HG03378 (cell line): ENCODE results near the gene KCTD13.
"Not testable (repeated sequence)": the region's sequence is repeated elsewhere in the genome, so short reads cannot be mapped to it uniquely, and the experiment has no call there.

Experiments
- ATAC-seq: cut with Tn5 transposase; IDR thresholded peaks from one replicate; pipeline ENCODE4 v1.9.1; 2021; ENCODE audit warnings: mild to moderate bottlenecking, moderate library complexity; ENCODE audit not compliant: unreplicated experiment

The KCTD13 gene, protein sequence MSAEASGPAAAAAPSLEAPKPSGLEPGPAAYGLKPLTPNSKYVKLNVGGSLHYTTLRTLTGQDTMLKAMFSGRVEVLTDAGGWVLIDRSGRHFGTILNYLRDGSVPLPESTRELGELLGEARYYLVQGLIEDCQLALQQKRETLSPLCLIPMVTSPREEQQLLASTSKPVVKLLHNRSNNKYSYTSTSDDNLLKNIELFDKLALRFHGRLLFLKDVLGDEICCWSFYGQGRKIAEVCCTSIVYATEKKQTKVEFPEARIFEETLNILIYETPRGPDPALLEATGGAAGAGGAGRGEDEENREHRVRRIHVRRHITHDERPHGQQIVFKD

DNA sequence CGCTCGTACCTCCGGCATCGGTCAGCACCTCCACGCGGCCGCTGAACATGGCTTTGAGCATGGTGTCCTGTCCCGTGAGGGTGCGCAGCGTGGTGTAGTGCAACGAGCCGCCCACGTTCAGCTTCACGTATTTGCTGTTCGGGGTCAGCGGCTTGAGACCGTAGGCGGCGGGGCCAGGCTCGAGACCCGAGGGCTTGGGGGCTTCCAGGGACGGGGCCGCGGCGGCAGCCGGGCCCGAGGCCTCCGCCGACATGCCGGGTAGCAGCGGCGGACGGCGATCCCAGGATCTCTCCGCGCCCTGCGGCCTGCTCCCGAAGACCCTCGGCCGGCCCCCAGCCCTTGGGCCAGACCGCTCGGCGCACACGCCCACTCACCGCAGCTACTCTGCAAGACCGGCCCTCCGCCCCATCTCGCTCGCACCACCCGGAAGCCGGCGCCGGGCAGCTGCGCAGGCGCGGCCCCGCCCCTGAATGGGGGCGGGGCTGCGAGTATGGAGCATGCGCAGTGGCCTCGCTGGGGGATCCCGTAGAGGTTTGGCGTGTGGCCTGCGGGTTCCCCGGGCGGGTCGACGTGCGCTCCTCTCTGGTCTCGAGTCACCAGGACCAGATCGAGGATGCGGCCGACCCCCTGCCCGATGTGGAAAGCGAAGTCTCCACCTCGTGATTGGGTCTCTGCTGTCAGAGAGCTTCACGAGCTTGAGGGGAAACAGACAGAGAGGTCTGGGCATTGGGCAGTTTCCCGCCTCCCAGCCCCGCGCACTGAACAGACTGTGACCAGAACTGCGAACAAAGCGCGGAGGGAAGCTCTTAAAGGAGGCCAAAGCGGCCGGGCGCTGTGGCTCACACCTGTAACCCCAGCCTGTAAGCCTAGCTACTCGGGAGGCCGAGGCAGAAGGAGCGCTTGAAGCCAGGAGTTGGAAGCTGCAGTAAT lies at the start of gene KCTD13:
KCTD13 (minus strand) TSS at position 446 of the 930 bp plus-strand sequence; CDS start at position 253, 193 bp downstream.
- peak; percentile 61 for ATAC-seq

DNA sequence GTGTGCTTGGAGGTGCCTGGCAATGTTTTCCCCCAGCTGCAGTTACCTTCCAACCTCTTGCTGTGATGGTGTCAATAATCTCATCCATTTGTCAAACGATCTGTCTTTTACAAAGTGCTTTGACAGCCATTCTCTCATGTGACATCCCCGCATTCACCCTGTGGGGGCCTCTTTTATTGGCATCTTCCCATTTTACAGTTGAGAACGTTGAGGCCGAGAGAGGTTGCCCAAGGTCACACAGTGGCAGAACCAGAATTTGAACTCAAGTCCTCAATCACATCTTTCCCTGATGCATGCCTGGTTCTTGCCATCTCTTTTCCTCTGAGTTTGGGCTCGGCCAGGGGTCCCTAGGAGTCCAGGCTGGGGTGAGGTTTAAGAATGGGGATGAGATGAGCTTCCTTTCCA lies 49.1 kb upstream of the KCTD13 start:
- ATAC-seq = no peak

DNA sequence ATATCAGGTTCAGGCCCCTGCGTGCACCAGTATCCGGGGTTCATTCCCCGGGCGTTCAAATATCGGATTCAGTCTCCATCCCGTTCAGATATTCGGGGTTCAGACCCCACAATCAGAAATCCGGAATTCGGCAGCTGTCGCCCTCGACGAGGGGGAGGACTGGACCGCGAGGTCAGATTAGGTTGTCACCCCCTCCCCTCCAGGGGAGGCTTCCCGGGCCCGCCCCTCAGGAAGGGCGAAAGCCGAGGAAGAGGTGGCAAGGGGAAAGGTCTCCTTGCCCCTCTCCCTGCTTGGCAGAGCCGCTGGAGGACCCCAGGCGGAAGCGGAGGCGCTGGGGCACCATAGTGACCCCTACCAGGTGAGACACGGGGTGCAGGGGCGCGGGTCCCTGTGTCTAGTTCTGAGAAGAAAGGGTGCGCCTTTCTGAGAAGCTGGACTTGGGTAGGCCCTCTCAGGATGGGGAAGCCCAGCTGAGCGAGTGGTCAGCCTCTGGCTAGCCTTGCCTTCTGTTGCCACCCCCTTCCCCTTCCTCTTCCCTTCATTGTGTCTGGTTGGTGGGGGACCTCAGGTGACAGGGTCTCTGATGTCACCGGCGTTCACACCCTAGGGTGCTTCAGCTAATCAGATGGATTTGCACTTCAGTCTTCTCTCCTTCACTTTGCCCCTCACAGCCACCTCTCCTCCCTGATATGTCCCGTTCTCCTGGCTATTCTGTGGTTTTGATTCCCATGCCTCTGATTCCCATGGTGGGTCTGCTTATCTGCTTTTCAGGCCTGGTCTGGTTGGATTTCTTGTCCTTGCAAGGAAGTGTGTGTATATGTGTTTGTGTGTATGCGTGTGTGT lies 48.5 kb upstream of the KCTD13 start:
- ATAC-seq = no peak

DNA sequence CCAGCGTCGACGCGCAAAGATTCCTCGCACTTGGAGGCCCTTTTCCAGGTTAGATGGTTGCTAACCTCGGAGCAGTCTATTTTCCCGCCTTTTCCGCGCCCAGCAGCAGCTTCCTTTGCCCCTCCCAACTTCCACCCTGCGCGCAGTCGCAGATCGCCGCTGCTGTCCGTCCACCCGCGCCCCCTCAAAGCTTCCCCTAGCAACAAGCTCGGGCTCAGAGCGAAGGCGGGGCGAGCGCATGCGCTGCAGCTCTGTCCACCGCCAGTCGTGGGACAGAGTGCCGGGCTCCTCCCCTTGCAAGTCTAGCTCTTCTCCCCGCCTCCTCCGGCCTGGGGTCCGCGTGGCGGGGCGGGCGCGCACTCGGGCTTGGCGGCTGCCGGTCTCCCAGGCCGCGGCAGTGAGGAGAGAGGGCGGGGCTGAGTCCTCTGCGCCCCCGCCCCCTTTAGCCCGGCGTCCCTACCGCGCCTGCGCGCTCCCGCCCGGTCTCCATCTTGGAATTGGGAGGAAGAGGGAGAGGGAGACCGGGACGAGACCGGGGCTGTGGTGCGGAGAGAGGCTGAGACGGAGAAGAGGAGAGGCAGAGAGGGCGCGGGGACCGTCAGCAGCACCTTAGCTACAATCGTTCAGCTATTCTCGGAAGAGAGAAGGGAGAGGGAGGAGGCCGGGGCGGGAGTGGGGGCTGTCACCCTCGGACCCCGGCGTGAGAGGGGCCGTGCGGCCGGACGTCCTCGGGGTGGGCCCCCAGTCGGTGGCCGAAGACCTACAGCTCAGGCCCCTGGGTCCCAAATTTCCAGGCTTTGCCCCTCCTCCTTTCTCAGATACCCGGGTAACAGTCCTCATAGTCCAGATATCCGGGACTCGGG lies 47.6 kb upstream of the KCTD13 start, which contains the start of gene TAOK2:
TAOK2 (plus strand) TSS at position 485 of the 863 bp plus-strand sequence. CDS start 3,905 bp downstream, outside the sequence.
- peak; percentile 76 for ATAC-seq

DNA sequence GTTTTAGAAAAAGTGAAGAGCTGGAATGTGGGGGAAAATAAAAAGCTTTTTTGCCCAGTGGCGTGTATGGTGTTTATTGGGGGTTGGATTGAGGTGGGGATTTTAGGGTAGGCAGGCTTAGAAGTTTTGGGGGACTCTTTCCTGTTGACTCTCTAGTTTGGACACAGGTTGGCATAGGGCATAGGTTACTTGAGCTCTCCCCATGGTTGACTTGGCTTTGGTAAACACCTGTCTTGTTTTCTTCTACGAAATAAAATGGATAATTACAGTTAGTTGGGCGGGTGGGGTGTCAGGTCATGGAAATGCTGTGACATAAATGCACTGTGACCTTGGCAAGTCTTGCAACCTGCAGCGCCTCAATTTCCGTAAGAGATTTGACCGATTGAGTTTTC lies 47.0 kb upstream of the KCTD13 start:
- no peak for ATAC-seq

DNA sequence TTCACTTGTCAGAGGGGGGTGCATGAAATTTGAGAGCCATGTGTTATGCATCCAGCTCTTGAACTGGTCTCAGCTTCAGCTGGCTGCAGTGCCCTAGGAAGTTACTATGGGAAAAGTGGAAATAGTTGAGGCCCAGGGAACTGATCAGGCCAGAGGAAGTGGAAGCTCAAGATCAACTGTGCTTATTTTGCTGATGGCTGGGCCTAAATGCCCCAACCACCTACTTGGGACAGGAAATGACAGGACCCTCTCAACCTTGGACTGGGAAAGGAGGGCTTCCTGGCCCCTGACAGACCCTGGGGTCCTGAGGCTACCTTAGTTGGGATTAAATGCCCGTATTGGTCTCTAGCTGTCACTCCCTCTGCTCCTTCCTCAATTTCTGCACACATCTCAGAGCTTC lies 46.5 kb upstream of the KCTD13 start:
- ATAC-seq = no peak

DNA sequence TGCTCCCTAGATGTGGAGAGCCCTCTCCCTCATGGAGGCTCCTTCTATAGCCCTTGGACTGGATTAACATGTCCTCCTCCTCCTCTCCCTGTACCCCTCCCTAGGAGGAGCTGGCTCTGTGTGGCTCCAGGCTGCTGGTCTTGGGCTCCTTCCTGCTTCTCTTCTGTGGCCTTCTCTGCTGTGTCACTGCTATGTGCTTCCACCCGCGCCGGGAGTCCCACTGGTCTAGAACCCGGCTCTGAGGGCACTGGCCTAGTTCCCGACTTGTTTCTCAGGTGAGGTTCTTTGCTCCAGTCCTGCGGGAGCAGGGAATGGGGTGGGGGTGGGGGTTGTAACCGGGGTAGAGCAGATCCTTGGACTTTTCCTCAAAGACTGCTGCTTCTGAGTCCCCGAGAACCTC lies 45.3 kb upstream of the KCTD13 start:
- no peak for ATAC-seq

DNA sequence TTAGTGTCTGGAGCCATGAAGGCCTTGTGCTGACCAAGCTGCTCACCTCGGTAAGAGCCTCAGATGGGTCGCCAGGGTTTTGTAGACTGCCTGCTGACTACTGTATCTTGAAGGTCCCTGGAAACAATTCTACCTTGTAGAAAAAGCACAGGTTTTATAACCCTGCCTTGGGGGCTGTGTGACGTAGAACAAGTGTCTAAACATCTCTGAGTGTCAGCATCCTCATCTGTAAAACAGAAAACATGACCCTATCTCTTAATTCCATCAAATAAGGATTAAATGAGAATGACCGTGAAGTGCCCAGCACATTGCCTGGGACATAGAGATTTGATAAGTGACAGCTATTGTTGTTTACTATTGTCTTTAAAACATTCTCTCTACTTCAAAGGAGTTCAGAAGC lies 42.2 kb upstream of the KCTD13 start:
- no peak for ATAC-seq

DNA sequence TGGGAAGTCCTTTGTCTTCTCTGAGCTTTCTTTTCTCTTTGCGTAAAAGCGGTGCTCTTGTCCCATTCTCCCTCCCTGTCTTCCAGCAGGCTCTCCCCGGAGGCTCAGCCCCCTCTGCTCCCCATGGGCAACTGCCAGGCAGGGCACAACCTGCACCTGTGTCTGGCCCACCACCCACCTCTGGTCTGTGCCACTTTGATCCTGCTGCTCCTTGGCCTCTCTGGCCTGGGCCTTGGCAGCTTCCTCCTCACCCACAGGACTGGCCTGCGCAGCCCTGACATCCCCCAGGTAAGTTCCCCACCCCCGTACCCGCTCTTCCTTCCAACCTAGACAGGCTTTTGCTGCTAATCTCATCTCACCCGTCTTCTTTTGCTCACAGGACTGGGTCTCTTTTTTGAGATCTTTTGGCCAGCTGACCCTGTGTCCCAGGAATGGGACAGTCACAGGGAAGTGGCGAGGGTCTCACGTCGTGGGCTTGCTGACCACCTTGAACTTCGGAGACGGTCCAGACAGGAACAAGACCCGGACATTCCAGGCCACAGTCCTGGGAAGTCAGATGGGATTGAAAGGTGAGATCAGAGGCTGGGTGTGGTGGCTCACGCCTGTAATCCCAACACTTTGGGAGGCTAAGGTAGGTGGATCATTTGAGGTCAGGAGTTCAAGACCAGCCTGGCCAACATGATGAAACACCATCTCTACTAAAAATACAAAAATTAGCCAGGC lies 37.2 kb upstream of the KCTD13 start:
- ATAC-seq = no peak

DNA sequence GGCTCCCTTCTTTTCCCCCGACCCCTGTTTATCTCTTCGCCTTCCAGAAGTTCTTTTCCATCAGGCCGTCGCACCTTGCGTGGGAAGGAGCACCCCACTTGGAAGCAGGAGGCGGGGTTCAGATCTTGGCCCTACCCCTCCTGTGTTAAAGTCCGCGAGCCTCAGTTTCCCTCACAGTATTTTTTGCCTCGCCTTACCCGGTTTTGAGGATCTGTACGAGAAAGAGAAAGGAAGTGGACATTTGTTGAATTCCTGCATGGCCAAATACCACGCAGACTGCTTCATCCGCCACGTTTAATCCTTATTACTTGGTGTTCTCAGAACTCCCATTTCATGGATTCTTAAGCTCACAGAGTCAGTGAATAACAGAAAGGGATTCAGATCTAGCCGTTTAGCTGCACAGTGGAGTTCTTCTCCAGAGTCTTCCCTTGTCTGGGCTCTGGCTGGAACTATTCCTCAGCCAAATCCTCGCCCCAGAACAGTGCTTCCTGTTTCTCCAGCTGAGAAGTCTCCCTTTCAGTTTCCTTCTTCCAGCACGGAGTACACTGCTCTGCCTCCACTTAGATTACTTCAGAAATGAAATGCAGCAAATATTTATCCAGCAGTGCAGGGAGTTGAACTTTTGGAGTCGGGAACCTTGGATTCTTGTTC lies 36.4 kb upstream of the KCTD13 start:
- no peak for ATAC-seq

DNA sequence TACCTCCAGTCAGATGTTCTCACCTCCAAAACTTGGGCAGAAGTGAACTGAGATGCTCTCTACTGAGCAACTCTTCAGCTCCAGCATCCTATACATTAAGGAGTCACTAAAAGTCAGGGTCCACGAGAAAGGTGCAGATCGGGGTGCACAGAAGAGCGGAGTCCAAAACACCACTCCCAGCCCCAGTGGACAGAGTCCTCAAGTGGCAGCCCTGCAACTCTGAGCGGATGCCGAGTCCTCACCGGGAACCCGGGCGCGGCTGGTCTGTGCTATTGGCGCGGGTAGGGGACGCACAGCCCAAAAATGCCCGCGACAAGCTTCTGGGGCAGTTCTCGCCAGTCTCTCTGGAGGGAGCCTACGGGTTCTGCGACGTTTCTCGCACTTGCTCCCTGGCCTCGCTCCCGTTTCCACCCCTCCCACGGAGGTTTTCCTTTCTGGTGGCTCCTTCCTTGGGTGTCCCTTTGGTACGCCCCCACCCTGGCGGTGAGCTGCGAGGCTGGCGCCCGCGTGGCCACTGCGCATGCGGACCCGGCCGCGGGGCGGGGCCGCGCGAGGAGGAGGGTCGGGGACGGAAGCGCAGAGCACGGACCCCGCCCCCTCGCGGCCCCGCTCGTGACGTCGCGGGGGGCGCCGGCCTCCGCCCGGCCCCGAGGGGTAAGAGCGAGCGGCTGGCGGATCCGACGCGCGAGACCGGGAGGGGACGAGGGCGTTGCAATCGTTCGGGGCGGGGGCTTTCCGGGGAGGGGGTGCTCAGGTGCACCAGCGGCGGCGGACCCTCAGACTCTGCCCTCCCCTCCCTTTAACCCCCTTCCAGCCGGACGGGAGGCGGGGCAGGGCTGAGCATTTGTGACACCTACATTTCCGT lies 35.7 kb upstream of the KCTD13 start, which contains the start of gene TMEM219:
TMEM219 (plus strand) TSS at position 601 of the 865 bp plus-strand sequence. CDS start 1,065 bp downstream, outside the sequence.
- peak; percentile 61 for ATAC-seq

DNA sequence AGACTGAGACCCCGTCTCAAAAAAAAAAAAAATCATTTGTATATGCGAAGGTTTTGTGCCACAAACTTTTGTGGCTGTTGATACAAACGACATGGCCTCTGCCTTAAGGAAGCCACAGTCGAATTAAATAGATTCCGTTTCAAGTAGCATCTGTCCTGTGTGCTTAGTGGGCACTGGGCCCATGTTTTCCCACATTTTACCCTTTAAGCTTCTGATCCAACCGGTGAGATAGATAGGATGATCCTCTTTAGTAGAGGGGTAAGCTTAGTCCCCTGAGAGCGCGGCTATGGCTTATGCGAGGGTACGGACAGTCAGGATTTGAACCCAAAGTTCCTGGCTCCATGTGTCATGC lies 35.1 kb upstream of the KCTD13 start:
- no peak for ATAC-seq

DNA sequence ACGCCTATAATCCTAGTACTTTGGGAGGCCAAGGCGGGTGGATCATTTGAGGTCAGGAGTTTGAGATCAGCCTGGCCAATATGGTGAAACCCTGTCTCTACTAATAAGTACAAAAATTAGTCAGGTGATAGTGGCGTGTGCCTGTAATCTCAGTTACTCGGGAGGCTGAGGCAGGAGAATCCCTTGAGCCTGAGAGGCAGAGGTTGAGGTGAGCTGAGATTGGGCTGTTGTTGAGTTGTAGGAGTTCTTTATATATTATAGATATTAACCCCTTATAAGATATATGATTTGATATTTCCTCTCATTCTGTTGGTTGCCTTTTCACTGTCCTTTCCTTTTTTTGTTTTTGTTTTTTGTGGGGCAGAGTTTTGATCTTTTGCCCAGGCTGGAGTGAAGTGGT lies 33.8 kb upstream of the KCTD13 start:
- ATAC-seq = not testable (repeated sequence)

DNA sequence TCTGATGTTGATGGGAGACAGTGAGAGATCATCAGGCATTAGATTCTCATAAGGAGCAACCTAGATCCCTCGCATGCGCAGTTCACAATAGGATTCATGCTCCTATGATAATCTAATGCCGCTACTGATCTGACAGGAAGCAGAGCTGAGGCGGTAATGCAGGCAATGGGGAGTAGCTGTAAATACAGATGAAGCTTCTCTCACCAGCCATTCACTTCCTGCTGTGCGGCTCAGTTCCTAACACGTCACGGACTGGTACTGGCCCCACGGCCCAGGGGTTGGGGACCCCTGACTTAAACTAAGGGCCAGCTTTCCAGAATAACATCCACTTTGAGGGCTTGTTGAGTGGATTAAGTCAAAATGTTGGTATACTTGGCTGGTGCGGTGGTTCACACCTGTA lies 33.3 kb upstream of the KCTD13 start:
- no peak for ATAC-seq

DNA sequence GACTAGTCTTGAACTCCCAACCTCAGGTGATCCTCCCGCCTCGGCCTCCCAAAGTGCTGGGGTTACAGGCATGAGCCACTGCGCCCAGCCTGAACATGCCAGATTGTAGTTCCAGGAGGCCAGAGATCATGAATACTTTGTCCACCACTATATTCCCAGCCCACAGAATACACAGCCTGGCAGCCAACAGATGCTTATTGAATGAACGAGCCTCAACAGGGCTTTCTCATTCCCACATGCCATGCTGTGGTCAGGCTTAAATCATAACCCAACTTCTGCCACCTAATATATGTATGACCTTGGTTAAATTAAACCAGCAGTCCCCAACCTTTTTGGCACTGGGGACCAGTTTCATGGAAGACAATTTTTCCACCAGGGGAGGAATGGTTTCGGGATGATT lies 32.7 kb upstream of the KCTD13 start:
- ATAC-seq = no peak

DNA sequence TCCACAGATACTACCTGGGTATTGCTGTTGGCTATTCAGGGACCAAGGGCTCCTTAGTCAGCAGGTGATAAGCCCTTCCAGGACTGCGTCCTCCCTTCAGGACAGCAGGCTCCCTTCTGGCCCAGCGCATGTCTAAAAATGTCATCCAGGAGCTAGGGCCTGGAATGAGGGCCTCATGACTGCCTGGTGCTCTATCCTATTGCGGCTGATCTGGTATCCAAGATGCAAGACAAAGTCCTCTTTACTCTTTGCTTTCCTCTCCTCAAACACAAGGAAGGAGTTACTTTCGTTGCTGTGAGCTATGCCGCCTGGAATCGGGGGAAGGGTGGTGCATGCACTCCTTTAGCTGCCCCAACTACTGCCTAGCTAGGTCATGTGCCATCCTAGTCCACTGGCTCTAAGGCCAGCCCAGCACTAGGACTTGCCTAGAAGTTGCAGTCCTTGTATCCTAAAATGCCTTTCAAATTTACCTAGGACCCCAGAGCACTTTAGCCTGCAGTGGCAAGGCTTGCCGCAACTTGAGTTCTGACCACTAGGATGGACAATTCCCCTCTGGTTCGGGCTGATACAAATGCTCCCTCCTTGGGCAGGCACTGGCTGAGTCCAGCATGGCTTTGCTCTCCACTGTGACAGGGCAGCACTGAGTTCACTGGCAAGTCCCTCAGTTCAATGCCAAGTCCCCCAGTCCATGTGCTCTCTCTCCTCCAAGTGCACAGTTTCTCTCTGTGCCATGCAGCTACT lies 25.8 kb upstream of the KCTD13 start:
- no peak for ATAC-seq

DNA sequence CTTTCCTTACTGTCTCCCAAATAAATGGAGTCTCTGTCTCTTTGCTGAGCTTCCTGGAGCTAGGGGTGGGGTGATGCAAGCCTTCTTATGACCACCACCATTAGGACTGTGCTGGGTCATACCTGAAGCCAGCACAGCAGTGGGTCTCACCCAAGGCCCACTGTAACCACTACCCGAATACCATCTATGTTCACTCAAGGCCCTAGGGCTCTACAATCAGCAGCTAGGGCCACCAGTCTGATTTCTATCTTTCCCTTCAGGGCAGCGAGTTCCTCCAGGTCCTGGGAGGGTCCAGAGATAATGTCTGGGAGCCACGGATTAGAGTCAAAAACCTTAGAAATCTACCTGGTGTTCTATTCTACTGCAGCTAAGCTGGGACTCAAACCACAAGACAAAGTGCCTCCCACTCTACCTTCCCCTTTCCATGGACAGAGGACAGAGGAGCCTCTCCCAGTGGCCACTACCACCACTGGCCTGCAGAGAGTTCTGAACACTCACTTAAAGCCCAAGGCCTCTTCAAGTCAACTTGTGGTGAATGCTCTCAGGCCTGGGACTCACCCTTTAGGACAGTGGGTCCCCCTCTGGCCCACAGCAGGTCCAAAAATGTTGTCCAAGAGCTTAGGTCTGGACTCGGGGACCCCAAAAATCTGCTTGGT lies 24.9 kb upstream of the KCTD13 start:
- no peak for ATAC-seq
